GM12878 (cell line): ENCODE data around the gene CTIF. TPM values are rescaled to one million over a fixed set of nuclear protein-coding genes. Genes with fewer than 3 reads are reported as not detected.

Experiments
- ELK1 ChIP-seq: IDR thresholded peaks from 2 replicates; pipeline ENCODE4 v1.6.1; 2012; ENCODE audit warnings: low read depth, low read length, improper control_type of control experiment
- MYC ChIP-seq: IDR thresholded peaks from 2 replicates; pipeline ENCODE4 v1.6.1; 2011; ENCODE audit warnings: mild to moderate bottlenecking, low read length, moderate library complexity, inconsistent platforms; ENCODE audit not compliant: insufficient read depth, insufficient replicate concordance, insufficient read length, severe bottlenecking
- NR2C2 ChIP-seq: IDR thresholded peaks from 2 replicates; pipeline ENCODE4 v1.6.1; 2011; ENCODE audit warnings: borderline replicate concordance, low read depth; ENCODE audit not compliant: control insufficient read depth, insufficient read length
- PBX3 ChIP-seq: IDR thresholded peaks from 2 replicates; pipeline ENCODE4 v1.6.1; 2011; ENCODE audit warnings: mild to moderate bottlenecking, low read depth, low read length, moderate library complexity; ENCODE audit not compliant: insufficient replicate concordance
- RBBP5 ChIP-seq: fragments of 200-600 bp; sonication (generic); conservative IDR thresholded peaks from 2 replicates; pipeline ENCODE4 v1.6.1; 2016
- SMARCA5 ChIP-seq: fragments of 450-650 bp; IDR thresholded peaks from 2 replicates; pipeline ENCODE4 v1.6.1; 2017; ENCODE audit warnings: mild to moderate bottlenecking
- ZNF274 ChIP-seq: IDR thresholded peaks from one replicate; pipeline ENCODE4 v1.8.0; 2011; ENCODE audit not compliant: insufficient read length, insufficient read depth
- polyA plus RNA-seq, 11 experiments: library from polyadenylated mRNA; depleted of rRNA in 4 of 11; unstranded in 6 of 11; stranded (reverse) in 5 of 11; fragments of >200 nt; fragmentation: Nextera tagmentation in 4 of 11; fragmentation: Illumina TruSeq in 1 of 11; extraction: Ambion mirVana in 4 of 11; extraction: Trizol in 1 of 11; gene quantifications; 1 replicate in 1 of 11; 2 replicates in 10 of 11; pipeline versions ENCODE4 v1.2.1 to v1.2.3, GENCODE V29; 2011 to 2016; ENCODE audit warnings: inconsistent platforms in 2 of 11, missing spikeins in 2 of 11, low read depth in 1 of 11
- total RNA-seq, 4 experiments: library from RNA; depleted of rRNA in 3 of 4; stranded (reverse); fragments of >200 nt in 3 of 4; fragmentation: Illumina TruSeq in 1 of 4; extraction: Trizol in 1 of 4; gene quantifications; 2 replicates each; pipeline versions ENCODE4 v1.2.1 to v1.2.3, GENCODE V29; 2013 to 2021
- TF ChIP-seq, protein P1 (sequence below): fragments of 450-650 bp; IDR thresholded peaks from 2 replicates; pipeline ENCODE4 v1.6.1; 2017; ENCODE audit warnings: mild to moderate bottlenecking, moderate library complexity

Gene CTIF
- total and polyA plus RNA-seq, 10 of the 15 experiments (the other 5 are each of a cell fraction or from before 2014, with no cell fraction given), result 0.06 to 11.6 (median 2.5) TPM

- no peak for TF ChIP-seq MYC
- TF ChIP-seq SMARCA5, result no peak
- no peak for TF ChIP-seq RBBP5
- TF ChIP-seq PBX3, result no peak
- TF ChIP-seq, protein P1, sequence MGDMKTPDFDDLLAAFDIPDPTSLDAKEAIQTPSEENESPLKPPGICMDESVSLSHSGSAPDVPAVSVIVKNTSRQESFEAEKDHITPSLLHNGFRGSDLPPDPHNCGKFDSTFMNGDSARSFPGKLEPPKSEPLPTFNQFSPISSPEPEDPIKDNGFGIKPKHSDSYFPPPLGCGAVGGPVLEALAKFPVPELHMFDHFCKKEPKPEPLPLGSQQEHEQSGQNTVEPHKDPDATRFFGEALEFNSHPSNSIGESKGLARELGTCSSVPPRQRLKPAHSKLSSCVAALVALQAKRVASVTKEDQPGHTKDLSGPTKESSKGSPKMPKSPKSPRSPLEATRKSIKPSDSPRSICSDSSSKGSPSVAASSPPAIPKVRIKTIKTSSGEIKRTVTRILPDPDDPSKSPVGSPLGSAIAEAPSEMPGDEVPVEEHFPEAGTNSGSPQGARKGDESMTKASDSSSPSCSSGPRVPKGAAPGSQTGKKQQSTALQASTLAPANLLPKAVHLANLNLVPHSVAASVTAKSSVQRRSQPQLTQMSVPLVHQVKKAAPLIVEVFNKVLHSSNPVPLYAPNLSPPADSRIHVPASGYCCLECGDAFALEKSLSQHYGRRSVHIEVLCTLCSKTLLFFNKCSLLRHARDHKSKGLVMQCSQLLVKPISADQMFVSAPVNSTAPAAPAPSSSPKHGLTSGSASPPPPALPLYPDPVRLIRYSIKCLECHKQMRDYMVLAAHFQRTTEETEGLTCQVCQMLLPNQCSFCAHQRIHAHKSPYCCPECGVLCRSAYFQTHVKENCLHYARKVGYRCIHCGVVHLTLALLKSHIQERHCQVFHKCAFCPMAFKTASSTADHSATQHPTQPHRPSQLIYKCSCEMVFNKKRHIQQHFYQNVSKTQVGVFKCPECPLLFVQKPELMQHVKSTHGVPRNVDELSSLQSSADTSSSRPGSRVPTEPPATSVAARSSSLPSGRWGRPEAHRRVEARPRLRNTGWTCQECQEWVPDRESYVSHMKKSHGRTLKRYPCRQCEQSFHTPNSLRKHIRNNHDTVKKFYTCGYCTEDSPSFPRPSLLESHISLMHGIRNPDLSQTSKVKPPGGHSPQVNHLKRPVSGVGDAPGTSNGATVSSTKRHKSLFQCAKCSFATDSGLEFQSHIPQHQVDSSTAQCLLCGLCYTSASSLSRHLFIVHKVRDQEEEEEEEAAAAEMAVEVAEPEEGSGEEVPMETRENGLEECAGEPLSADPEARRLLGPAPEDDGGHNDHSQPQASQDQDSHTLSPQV, result no peak
- no peak for TF ChIP-seq NR2C2
- TF ChIP-seq ZNF274, result no peak
- no peak for TF ChIP-seq ELK1
- TF ChIP-seq, all 136 proteins: peak for 0
These were observed 77.0 kb downstream of the CTIF start (continued) for GRCh38 chr18:48615566-48616401.
